ENCODE data around the gene NCLN.

The NCLN gene

DNA sequence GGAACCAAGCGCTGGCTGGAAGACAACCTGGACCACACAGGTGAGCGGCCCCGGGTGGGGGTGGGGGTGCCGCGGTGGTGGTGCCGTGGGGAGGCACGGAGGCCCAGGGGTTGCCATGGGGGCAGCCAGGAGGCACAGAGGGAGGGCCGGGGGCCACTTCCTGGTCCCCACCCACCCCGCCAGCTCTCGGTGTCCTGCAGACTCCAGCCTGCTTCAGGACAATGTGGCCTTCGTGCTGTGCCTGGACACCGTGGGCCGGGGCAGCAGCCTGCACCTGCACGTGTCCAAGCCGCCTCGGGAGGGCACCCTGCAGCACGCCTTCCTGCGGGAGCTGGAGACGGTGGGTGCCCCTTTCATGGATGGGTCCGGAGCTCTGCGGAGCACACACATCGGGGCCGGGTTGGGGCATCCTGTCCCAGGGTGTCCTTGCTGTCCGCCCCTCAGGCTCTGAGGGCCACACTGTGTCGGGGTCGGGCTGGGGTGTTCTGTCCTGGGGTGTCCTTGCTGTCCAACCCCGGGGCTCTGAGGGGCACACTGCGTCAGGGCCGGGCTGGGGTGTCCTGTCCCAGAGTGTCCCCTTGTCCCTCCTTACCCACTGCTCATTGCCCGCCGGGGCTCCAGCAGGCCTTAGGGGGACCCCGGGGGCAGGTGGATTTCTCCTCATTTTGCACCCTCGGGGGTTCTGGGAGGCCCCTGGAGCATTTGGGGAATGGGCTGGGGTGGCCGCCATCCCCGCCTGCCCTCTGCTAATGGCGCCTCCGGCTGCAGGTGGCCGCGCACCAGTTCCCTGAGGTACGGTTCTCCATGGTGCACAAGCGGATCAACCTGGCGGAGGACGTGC is 18.3 kb downstream of the NCLN start:
- TF ChIP-seq NFIC (IDR thresholded peaks at IDR 0.05): no peak

DNA sequence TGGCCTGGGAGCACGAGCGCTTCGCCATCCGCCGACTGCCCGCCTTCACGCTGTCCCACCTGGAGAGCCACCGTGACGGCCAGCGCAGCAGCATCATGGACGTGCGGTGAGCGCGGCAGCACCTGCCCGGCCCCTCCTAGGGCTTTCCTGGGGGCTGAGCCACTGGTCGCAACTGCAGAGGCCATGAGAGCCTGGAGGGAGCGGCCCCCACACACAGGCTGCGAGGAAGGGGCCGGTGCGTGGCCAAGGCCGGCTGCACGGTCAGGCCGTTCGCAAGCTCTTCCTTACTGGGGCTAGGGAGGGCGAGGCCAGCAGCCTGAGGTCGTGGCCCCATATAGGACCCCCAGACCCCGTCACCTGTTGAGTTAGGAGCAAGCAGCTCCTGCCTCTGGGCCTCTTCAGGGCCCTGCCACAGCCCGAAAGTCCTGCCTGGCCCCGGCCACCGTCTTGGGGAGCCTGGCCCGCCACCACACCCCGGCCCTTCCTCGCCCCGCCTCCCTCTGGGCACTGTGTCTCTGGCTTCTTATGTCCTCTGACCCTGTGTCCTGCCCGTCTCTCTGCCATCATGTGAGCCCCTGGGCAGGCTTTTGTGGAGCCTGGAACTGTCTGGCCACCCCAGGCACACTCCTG is 19.0 kb downstream of the NCLN start:
- TF ChIP-seq RAD21 (IDR thresholded peaks at IDR 0.05; ENCODE audit: low read depth): no peak
- no peak for TF ChIP-seq EGR1 (IDR thresholded peaks at IDR 0.05)
- TF ChIP-seq TAF1 (IDR thresholded peaks at IDR 0.05; ENCODE audit: low read depth): no peak
- TF ChIP-seq TCF12 (IDR thresholded peaks at IDR 0.05; ENCODE audit: low read depth): no peak
- no peak for TF ChIP-seq YY1 (IDR thresholded peaks at IDR 0.05; ENCODE audit: low read depth)
- no peak for TF ChIP-seq EP300 (IDR thresholded peaks at IDR 0.05; ENCODE audit: borderline replicate concordance)
- TF ChIP-seq, protein P1, sequence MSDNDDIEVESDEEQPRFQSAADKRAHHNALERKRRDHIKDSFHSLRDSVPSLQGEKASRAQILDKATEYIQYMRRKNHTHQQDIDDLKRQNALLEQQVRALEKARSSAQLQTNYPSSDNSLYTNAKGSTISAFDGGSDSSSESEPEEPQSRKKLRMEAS (IDR thresholded peaks at IDR 0.05): no peak
- TF ChIP-seq, protein P2, sequence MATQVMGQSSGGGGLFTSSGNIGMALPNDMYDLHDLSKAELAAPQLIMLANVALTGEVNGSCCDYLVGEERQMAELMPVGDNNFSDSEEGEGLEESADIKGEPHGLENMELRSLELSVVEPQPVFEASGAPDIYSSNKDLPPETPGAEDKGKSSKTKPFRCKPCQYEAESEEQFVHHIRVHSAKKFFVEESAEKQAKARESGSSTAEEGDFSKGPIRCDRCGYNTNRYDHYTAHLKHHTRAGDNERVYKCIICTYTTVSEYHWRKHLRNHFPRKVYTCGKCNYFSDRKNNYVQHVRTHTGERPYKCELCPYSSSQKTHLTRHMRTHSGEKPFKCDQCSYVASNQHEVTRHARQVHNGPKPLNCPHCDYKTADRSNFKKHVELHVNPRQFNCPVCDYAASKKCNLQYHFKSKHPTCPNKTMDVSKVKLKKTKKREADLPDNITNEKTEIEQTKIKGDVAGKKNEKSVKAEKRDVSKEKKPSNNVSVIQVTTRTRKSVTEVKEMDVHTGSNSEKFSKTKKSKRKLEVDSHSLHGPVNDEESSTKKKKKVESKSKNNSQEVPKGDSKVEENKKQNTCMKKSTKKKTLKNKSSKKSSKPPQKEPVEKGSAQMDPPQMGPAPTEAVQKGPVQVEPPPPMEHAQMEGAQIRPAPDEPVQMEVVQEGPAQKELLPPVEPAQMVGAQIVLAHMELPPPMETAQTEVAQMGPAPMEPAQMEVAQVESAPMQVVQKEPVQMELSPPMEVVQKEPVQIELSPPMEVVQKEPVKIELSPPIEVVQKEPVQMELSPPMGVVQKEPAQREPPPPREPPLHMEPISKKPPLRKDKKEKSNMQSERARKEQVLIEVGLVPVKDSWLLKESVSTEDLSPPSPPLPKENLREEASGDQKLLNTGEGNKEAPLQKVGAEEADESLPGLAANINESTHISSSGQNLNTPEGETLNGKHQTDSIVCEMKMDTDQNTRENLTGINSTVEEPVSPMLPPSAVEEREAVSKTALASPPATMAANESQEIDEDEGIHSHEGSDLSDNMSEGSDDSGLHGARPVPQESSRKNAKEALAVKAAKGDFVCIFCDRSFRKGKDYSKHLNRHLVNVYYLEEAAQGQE (IDR thresholded peaks at IDR 0.05; ENCODE audit: low read depth): no peak
- TF ChIP-seq TEAD4 (IDR thresholded peaks at IDR 0.05): no peak
- TF ChIP-seq CEBPB (IDR thresholded peaks at IDR 0.05): no peak
- TF ChIP-seq, protein P3, sequence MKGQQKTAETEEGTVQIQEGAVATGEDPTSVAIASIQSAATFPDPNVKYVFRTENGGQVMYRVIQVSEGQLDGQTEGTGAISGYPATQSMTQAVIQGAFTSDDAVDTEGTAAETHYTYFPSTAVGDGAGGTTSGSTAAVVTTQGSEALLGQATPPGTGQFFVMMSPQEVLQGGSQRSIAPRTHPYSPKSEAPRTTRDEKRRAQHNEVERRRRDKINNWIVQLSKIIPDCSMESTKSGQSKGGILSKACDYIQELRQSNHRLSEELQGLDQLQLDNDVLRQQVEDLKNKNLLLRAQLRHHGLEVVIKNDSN (IDR thresholded peaks at IDR 0.05): no peak
- TF ChIP-seq NFIC (IDR thresholded peaks at IDR 0.05): no peak
- TF ChIP-seq CREB1 (IDR thresholded peaks at IDR 0.05; ENCODE audit: low read depth): no peak
- TF ChIP-seq ZBTB7A (IDR thresholded peaks at IDR 0.05; ENCODE audit: low read depth): no peak

DNA sequence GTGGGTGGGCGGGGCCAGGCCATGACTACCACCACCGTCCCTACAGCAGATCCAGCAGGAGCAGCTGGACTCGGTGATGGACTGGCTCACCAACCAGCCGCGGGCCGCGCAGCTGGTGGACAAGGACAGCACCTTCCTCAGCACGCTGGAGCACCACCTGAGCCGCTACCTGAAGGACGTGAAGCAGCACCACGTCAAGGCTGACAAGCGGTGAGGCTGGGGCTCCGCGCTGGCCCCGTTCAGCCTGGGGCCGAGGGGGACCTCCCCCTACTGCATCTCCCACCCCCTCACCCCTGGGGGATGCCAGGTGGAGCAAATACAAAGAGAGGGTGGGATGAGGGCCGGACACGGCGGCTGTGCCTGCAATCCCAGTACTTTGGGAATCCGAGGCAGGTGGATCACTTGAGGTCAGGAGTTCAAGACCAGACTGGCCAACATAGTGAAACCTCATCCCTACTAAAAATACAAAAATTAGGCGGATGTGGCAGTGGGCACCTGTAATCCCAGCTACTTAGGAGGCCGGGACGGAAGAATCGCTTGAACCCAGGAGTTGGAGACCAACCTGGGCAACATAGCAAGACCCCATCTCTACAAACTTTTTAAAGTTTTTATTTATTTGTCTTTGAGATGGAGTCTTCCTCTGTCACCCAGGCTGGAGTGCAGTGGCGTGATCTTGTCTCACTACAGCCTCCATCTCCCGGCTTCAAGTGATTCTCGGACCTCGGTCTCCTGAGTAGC is 20.7 kb downstream of the NCLN start:
- TF ChIP-seq TAF1 (IDR thresholded peaks at IDR 0.05; ENCODE audit: low read depth): no peak
- TF ChIP-seq, protein P2 (IDR thresholded peaks at IDR 0.05; ENCODE audit: low read depth): no peak
- TF ChIP-seq, protein P3 (IDR thresholded peaks at IDR 0.05): no peak

DNA sequence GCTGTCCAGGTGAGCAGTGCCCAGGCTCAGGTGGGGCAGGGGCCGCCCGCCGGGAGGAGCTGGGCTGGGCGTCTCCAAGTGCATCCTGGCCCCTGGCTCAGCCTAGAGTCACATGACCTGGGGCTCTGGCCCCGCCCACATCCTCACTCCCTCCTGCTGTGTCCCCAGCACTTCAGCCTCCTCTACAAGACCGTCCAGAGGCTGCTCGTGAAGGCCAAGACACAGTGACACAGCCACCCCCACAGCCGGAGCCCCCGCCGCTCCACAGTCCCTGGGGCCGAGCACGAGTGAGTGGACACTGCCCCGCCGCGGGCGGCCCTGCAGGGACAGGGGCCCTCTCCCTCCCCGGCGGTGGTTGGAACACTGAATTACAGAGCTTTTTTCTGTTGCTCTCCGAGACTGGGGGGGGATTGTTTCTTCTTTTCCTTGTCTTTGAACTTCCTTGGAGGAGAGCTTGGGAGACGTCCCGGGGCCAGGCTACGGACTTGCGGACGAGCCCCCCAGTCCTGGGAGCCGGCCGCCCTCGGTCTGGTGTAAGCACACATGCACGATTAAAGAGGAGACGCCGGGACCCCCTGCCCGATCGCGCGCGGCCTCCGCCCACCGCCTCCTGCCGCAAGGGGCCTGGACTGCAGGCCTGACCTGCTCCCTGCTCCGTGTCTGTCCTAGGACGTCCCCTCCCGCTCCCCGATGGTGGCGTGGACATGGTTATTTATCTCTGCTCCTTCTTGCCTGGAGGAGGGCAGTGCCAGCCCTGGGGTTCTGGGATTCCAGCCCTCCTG is 21.9 kb downstream of the NCLN start:
- TF ChIP-seq, protein P1 (IDR thresholded peaks at IDR 0.05): no peak
- TF ChIP-seq, protein P3 (IDR thresholded peaks at IDR 0.05): peak; percentile 90
- no peak for TF ChIP-seq TAF1 (IDR thresholded peaks at IDR 0.05; ENCODE audit: low read depth)
- TF ChIP-seq EGR1 (IDR thresholded peaks at IDR 0.05): no peak

All from Ishikawa (cell line).